ENCODE data around the gene PPP1R12B.
"Not testable (repeated sequence)": the region's sequence is repeated elsewhere in the genome, so short reads cannot be mapped to it uniquely, and the experiment has no call there.

The PPP1R12B gene

GRCh38 chr1:202452508-202452907, 104.0 kb downstream of the PPP1R12B start:
- no peak for DNase-seq (ENCODE audit: low spot score)

- DNase-seq (ENCODE audit: low spot score), result peak; percentile 69
Measured at GRCh38 chr1:202456372-202457169, 108.1 kb downstream of the PPP1R12B start.

GRCh38 chr1:202458651-202459050, 110.2 kb downstream of the PPP1R12B start:
- not testable (repeated sequence) for DNase-seq (ENCODE audit: low spot score)

- DNase-seq (ENCODE audit: low spot score), result not testable (repeated sequence)
Measured at GRCh38 chr1:202459470-202460142, 111.1 kb downstream of the PPP1R12B start.

GRCh38 chr1:202460143-202460495, 111.6 kb downstream of the PPP1R12B start:
- not testable (repeated sequence) for DNase-seq (ENCODE audit: low spot score)

- DNase-seq (ENCODE audit: low spot score), result no peak
Measured at GRCh38 chr1:202462342-202463076, 114.0 kb downstream of the PPP1R12B start.

- not testable (repeated sequence) for DNase-seq (ENCODE audit: low spot score)
Measured at GRCh38 chr1:202464153-202464742, 115.7 kb downstream of the PPP1R12B start.

- DNase-seq (ENCODE audit: low spot score), result not testable (repeated sequence)
Measured at GRCh38 chr1:202465644-202466270, 117.3 kb downstream of the PPP1R12B start.

GRCh38 chr1:202466339-202466738, 117.8 kb downstream of the PPP1R12B start:
- not testable (repeated sequence) for DNase-seq (ENCODE audit: low spot score)

GRCh38 chr1:202467381-202467780, 118.9 kb downstream of the PPP1R12B start:
- not testable (repeated sequence) for DNase-seq (ENCODE audit: low spot score)

- DNase-seq (ENCODE audit: low spot score), result not testable (repeated sequence)
Measured at GRCh38 chr1:202468695-202469094, 120.2 kb downstream of the PPP1R12B start.

GRCh38 chr1:202469123-202469522, 120.6 kb downstream of the PPP1R12B start:
- not testable (repeated sequence) for DNase-seq (ENCODE audit: low spot score)

GRCh38 chr1:202471246-202471645, 122.7 kb downstream of the PPP1R12B start:
- no peak for DNase-seq (ENCODE audit: low spot score)

GRCh38 chr1:202472347-202473124, 124.0 kb downstream of the PPP1R12B start:
- not testable (repeated sequence) for DNase-seq (ENCODE audit: low spot score)

GRCh38 chr1:202473266-202474045, 125.0 kb downstream of the PPP1R12B start:
- not testable (repeated sequence) for DNase-seq (ENCODE audit: low spot score)

- not testable (repeated sequence) for DNase-seq (ENCODE audit: low spot score)
Measured at GRCh38 chr1:202479661-202480060, 131.2 kb downstream of the PPP1R12B start.

- not testable (repeated sequence) for DNase-seq (ENCODE audit: low spot score)
Measured at GRCh38 chr1:202480640-202481039, 132.1 kb downstream of the PPP1R12B start.

- DNase-seq (ENCODE audit: low spot score), result not testable (repeated sequence)
Measured at GRCh38 chr1:202483362-202483761, 134.9 kb downstream of the PPP1R12B start.

- DNase-seq (ENCODE audit: low spot score), result not testable (repeated sequence)
Measured at GRCh38 chr1:202484032-202484431, 135.5 kb downstream of the PPP1R12B start.

GRCh38 chr1:202484820-202485219, 136.3 kb downstream of the PPP1R12B start:
- DNase-seq (ENCODE audit: low spot score), result not testable (repeated sequence)
